ENCODE results near the gene SHCBP1.

The SHCBP1 gene

DNA sequence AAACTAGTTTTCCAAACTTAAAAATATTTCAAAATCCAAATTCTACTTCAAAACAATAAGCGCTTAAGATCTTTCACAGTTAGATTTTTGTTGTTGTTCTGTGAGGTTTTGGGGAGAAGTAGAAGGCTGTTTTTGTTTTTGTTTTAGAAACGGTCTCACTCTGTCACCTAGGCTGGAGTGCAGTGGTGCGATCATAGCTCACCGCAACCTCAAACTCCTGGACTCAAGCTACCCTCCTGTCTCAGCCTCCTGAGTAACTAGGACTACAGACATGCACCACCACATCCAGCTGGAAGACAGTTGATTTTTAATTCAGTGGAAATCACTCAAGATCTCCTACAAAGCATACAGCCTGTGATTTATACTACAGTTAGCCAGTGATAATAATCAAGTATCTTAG, 2.7 kb downstream of the SHCBP1 start:
- no peak for DNase-seq (ENCODE audit: low read depth)

DNA sequence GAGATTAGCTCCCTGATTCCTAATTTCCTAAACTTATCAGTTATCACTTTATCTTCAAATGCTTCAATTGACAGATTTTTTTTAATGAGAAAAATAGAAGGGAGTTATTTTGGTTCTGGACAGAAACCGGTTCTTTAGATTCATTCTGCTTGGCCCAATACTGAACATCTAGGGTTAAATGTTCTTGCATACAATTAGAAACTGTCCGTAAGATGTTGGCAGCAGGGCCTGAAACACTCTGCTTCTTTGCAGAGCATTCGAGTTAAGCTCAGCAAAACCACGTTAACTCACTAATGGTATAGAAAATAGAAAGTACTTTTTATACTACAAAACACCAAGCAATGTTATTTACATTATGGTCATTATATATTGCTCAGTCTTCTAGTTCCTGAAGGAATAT, 7.2 kb downstream of the SHCBP1 start:
- no peak for DNase-seq (ENCODE audit: low read depth)

DNA sequence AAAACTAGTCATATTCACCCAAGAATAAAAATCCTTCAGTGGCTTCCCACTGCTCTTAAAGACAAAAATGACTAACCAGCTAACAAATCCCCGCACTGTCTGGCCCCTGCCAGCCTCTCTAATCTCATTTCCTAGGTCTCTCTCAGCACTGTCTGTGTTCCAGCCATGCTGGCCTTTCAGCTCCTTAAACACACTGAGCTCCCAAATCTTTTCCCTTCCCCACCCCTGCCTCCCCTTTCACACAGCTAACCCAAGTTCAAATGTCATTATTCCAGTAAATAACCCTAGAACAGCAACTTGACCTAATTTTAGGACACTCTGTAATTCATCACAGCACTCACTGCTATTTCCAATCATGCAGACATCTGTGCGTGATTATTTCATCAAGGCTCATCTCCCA, 7.8 kb downstream of the SHCBP1 start:
- no peak for DNase-seq (ENCODE audit: low read depth)

DNA sequence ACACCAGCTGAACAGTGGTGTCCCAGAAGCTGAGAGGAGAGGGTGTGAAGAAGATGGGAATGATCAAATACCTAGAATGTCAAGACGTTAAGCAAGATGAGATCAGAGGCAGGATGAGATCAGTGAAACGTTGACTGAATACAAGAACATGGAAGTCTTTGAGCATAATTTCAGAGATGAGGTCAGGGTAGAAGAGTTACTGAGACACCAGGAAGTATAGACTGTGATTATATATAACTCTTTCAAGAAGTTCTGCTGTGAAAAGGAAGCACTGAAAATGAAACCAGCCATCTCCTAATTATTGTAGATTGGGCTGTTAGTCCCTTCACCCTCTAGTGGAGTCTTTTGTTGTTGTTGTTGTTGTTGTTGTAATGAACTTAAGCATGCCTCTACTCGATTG, 9.1 kb downstream of the SHCBP1 start:
- no peak for DNase-seq (ENCODE audit: low read depth)

DNA sequence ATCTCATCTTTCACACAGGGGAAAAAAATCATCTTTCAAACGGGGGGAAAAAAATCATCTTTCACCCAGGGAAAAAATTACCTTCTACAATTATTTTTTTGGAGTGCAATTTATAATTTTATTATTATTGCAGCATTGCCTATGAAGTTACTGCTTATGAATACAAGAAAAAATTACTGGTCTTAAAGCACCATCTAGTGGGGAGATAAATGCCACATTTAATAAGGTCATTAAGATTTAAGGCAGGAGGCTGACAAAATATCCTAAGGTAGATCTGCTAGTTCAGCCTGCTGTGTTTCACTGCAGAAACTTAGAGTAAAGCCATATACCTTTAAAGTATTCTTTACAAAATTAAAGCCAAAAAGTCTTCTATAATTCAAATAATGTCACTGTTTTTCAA, 13.7 kb downstream of the SHCBP1 start:
- DNase-seq (ENCODE audit: low read depth): no peak

DNA sequence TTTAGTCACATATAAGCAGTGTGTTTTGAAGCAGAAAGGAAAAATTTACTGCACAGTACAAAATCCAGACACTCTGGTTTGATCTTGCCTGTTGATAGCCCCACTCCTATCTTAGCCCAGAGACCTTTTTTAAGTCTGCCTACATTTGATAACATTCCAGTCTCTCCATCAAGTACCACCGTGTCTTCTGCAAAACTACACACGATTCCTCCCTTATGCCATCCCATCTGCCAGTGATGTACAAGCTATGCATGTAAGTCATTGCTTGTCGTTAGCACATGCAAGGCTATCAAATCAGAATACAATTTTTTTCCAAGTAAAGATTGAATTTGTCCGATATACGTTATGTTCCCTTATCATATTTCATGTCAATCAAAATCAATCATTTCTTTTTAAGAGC, 14.9 kb downstream of the SHCBP1 start:
- no peak for DNase-seq (ENCODE audit: low read depth)

DNA sequence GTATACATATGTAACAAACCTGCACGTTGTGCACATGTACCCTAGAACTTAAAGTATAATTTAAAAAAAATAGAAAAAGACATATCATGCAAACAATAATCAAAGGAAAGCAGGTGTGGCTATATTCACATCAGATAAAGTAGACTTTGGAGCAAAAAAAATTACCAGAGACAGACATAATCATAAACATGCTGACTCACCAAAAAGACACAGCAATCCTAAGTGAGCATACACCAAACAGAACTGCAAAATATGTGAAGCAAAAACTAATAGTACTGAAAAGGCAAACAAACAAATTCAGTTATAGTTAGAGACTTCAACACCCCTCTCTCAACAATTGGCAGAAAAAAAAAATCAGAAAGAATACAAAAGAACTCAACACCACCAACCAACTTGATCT, 29.9 kb downstream of the SHCBP1 start:
- no peak for DNase-seq (ENCODE audit: low read depth)

DNA sequence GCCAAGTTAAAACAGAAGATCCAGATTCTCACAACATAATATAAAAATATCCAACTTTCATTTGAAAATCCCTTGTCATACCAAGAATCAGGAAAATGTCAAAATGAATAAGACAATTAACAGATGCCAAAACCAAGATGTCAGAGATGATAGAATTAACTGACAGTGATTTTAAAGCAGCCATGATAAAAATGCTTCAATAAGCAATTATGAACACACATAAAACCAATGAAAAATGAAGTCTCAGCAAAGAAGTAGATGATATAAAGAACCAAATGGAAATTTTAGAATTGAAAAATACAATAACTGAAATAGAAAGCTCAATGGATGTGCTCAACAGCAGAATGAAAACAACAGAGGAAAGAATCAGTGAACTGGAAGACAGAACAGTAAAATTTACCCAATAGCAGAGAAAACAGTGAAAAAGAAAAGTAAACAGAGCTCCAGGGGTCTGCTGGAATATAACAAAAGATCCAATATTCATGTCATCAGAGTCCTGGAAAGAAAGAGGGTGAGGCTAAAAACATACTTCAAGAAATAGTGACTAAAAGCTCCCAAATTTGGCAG, 35.1 kb downstream of the SHCBP1 start:
- no peak for DNase-seq (ENCODE audit: low read depth)

DNA sequence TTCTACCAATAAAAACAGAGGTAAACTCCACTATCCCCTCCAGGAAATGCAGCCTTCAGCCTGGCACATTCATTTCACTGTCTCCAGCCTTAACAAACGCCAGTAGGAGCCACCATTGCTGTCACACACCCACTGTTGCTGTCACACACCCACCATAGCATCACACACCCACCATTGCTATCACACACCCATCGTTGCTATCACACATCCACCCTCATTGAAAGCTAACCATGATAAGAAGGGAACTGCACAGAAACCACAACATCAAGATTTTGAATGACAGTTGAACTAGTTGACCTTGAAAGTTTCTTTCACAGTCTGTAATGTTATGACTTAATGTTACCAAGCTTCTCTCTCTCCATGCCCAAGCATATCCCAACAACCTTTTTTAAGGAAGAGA, 38.1 kb downstream of the SHCBP1 start:
- peak; percentile 67 for DNase-seq (ENCODE audit: low read depth)

DNA sequence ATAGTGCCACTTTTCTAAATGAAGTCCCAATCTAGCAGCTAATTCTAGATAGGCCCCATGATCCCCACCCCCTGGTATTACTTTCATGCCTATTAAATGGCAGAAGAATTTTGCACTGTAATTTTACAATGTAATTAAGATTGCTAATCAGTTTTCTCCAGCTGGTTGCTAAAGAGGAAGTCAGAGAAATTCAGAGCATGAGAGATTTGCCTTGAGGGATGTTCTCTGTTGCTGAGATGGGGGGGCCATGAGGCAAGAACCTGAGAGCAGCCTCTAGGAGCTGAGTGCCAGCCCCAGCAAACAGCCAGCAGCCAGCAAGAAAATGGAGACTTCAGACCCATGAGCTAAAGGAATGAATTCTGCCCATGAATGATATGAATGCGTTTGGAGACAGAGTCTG, 38.9 kb downstream of the SHCBP1 start:
- DNase-seq (ENCODE audit: low read depth): peak; percentile 38

DNA sequence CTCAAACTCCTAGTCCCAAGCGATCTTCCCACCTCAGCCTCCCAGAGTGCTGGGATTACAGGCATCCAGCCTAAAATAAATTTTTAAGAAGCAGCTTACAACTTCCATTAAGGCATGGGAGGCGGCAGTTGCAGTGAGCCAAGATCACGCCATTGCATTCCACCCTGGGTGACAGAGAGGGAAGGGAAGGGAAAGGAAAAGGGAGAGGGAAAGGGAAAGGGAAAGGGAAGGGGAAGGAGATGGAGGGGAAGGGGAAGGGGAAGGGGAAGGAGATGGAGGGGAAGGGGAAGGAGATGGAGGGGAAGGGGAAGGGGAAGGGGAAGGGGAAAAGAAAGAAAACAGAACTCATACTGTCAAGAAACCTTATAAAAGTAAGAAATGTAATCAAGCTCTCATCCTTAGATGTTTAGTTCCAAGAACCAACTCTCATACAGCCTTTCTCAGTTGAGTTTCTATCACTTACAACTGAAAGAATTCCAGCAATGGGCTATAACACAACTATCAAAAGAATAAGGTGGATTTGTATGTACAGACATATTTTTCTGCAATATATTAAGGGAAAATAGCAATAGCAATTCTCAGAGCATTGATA, 43.1 kb downstream of the SHCBP1 start:
- DNase-seq (ENCODE audit: low read depth): no peak

DNA sequence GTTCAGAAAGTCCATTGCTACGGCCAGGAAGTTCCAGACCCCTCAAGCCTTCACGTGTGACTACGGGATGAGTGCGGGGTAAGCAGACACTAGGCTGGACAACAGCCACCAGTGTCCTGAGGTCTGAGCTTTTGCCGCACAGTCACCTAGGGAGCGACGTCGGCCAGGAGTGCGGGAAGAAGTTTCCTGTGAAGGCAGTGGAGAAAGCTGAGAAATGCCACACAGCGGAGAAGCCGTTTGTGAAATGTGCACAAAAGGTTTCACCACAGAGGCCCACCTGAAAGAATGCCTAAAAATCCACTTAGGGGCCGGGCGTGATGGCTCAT, 47.4 kb downstream of the SHCBP1 start:
- DNase-seq (ENCODE audit: low read depth): no peak

DNA sequence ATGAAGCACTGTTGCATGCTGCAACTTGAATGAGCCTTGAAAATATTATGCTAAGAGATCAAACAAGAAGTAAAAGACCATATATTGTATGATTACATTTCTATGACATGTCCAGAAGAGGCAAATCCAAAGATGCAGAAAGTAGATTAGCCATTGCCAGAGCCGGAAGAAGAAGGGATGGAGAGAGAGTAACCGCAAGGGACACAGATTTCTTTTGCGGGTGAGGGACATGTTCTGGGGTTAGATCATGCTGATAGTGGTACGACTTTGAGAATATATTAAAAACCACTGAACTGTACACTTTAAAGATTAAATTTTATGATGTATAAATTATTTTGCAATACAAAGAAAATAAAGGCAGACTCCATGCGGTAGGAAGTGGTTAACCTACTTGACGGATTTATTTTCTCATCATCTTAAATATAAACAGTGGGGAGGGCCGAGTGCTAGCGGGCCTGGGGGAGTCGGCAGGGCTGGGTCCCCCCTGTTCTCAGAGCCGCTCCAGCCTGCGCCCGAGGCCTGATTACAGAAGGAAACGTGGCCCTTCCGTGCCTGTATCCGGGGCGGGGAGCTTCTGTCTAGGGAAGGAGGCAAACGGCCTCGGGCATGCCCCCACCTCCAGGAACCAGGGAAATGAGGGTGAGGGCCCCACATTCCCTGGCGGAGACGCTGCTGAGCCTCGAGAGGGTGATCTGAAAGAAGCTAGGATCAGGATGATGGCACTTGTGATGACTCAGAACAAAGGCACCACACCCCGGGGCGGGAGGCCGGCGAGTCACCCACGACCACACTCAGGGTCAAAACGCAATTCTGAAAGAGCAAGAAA, 48.0 kb downstream of the SHCBP1 start:
- no peak for DNase-seq (ENCODE audit: low read depth)

DNA sequence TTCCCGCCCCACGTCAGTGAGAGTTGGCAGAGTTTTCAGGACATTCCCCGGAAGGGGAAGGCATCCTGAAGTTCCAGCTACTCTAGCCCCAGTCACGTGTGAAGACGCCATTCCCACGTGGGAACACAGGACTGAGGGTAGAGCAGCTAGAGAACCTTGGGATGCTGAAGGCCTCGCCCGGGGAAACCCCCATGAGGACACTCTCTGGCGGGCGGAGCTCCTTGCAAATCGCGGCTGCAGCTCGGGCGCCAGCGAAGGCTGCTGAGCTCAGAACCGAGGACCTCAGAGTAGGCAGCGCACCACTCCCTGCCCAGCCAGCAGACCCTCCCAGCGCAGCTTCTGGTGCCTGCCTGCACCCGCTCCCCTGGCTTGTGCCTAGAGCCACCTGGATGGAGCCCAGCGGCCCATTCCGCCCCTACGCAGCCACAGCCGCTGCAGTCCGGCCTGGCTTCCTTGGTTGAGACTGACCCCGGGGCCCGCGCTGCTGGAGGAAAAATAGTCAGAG, 51.9 kb downstream of the SHCBP1 start:
- no peak for DNase-seq (ENCODE audit: low read depth)

DNA sequence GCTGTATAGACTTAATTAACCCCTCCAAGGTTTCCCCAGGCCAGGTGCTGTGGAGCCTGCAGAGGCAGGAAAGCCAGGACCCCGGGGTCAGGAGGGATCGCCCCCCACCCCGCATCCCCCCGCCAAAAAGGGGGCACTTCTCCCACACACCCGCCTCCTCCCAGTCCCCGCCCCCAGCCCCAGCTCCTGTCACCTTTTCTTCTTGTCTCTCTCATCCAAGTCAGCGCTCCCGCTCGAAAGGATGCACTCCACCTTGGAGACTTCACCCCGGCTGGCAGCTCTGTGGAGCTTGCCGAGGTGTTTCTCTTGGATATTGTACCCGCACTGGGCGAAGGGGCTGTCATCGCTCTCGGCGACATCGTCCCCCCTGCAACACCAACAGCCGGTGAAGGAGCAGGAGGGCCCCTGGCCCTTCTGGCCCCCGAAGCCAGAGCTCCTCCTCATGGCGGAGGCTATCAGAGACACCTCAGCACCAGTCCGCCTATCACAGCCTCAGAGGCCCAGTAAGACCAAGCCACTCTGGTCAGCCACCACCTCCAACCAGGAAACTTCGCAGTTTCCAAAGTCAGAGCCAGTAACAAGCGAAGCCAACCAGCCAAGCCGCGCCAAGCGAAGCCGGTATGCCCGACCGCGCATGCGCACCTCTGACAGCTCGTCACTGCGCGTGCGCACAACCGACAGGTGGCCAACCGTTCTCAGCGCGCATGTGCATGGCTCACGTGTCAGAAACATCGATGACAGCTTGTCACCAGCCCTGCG, 52.5 kb downstream of the SHCBP1 start:
- DNase-seq (ENCODE audit: low read depth): no peak

DNA sequence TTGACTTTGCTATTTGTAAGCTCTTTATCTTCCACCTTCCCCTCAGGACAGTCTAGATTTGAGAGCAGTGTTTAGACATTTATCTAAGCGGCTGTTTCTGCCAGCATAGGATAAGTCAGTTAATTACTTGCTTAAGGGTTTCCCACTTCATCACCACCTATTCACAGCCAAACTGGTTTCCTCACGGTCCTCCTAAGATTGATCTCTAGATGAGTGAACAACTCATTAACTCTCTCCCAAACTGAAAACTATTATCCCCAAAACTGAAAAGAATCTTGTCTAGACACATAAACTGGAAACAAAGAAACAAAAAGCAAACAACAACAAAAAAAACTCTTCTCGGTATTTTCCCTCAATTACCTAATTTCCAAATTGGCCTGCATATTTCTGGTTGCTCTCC, 58.2 kb downstream of the SHCBP1 start:
- DNase-seq (ENCODE audit: low read depth): no peak

DNA sequence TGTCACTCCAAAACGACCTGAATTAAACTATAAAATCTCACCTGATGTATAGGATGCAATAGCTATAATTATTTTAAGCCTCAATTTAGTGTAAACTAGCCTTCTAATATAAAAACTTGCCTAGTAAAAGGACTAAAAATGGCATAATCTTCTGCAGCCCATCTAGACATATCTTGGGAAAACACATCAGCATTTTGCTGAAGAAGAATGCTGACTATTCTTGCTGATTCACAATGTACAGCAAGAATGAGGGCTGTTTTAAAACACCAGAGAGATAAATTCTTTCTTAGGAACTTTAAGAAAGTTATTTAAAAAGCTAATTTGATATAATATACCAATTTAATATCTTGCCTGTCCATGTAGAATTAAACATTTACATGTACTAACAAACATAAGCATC, 63.2 kb downstream of the SHCBP1 start:
- DNase-seq (ENCODE audit: low read depth): no peak

DNA sequence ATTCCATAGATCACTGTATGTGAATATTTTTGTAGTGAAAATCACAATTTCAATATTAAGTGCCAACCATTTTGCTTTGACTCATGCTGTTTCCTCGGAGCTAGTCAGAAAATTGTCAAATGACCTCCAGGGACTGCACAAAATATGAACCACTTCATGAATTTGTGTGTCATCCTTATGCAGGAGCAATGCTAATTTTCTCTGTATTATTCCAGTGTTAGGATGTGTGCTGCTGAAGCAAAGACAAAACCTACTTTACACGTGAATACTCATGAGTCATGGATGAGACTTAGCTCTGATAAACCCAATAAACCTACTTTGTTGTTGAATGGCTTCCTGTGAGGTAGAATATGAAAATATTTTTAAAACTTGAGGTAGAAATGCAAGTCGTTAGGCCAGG, 65.2 kb downstream of the SHCBP1 start:
- DNase-seq (ENCODE audit: low read depth): no peak

DNA sequence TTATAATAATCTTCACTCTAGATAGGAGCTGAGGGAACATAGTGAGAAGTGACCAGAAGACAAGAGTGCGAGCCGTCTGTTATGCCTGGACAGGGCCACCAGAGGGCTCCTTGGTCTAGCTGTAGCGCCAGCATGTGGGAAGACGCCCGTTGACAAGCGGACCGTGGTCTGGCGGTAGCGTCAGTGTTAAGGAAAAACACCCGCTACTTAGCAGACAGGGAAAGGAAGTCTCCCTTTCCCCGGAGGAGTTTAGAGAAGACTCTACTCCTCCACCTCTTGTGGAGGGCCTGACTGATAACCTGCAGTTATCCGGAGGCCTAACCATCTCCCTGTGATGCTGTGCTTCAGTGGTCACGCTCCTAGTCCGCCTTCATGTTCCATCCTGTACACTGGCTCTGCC, 66.7 kb downstream of the SHCBP1 start:
- DNase-seq (ENCODE audit: low read depth): peak; percentile 43

DNA sequence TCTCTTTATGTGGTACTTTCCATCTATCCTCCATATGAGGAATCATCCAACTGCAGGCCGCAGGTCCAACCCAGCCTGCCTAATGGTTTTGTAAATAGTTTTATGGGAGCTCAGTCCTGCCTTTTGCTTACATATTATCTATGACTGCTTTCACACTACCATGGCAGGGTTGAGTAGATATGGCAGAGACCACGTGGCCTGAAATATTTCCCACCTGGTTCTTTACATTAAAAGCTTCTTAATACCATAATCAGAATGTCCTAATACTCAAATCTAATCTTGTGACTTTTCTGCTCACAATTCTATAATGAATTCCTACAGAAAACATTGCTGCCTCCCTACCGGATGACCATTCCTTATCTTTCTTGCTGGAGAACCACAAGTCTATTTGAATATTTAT, 71.7 kb downstream of the SHCBP1 start:
- no peak for DNase-seq (ENCODE audit: low read depth)

All from CMK (cell line).